ENCODE measurements around the gene HOXA10. TPM values are rescaled to one million over a fixed set of nuclear protein-coding genes. Genes with fewer than 3 reads are reported as not detected.

HOXA10 gene
- total RNA-seq, 2 experiments from 2014 or later, result not detected

- no peak for DNase-seq
- H3K36me3 Mint-ChIP-seq (ENCODE audit: low read depth), result no peaks in the 10 kb centered on the region
- peaks cover 81% of the 10 kb centered on the region for H3K27me3 Mint-ChIP-seq (ENCODE audit: low read depth)
- no peak overlapping the region for H3K27ac Mint-ChIP-seq
- intact Hi-C loops (cut with micrococcal nuclease), result loop anchor here (2.0 to 10.0 kb wide), 5 partner anchors 295 to 1069 kb away; partner anchors contain the start of genes SKAP2 and SNX10
- peaks cover 42% of the 10 kb centered on the region for H3K4me1 Mint-ChIP-seq (ENCODE audit: low read depth)
- H3K4me3 Mint-ChIP-seq, result peak overlapping the region; percentile 38
- no peaks in the 10 kb centered on the region for H3K9me3 Mint-ChIP-seq
- CTCF ChIA-PET, result interaction anchor here (0.8 to 1.6 kb wide), 9 partner anchors 8 to 476 kb away, joined by 3 to 5 read pairs (median 4); no protein-coding TSS in a partner anchor
Observed at GRCh38 chr7:27159266-27160144, 14.6 kb downstream of the HOXA10 start.

- H3K4me3 Mint-ChIP-seq, result no peak overlapping the region
- DNase-seq, result no peak
Observed at GRCh38 chr7:27158436-27159265, 15.5 kb downstream of the HOXA10 start.

GRCh38 chr7:27157702-27158431 is 16.3 kb downstream of the HOXA10 start:
- H3K9me3 Mint-ChIP-seq, result no peaks in the 10 kb centered on the region
- H3K27ac Mint-ChIP-seq, result peak overlapping the region; percentile 72
- no peak overlapping the region for H3K4me3 Mint-ChIP-seq
- intact Hi-C loops (cut with micrococcal nuclease), result loop anchor here (10.0 kb wide), 1 partner anchor 863 kb away; the partner anchor contains the start of gene SNX10
- no peak for DNase-seq
- peaks cover 80% of the 10 kb centered on the region for H3K27me3 Mint-ChIP-seq (ENCODE audit: low read depth)
- H3K36me3 Mint-ChIP-seq (ENCODE audit: low read depth), result no peaks in the 10 kb centered on the region
- CTCF ChIA-PET, result interaction anchor here (0.6 to 1.5 kb wide), 4 partner anchors 9 to 298 kb away, joined by 3 to 5 read pairs (median 4); no protein-coding TSS in a partner anchor
- H3K4me1 Mint-ChIP-seq (ENCODE audit: low read depth), result peaks cover 43% of the 10 kb centered on the region

More at GRCh38 chr7:27158436-27159265, 15.5 kb downstream of the HOXA10 start:
- Mint-ChIP-seq H3K27me3 (ENCODE audit: low read depth) (peaks cover 81% of the 10 kb centered on the region), H3K36me3 (ENCODE audit: low read depth) (no peaks in the 10 kb centered on the region), H3K27ac (no peak overlapping the region), H3K9me3 (no peaks in the 10 kb centered on the region), H3K4me1 (ENCODE audit: low read depth) (peaks cover 44% of the 10 kb centered on the region)
- CTCF ChIA-PET, result interaction anchor here (1.1 to 1.6 kb wide), 7 partner anchors 9 to 475 kb away, joined by 3 to 5 read pairs (median 4); no protein-coding TSS in a partner anchor
- intact Hi-C loops (cut with micrococcal nuclease), result loop anchor here (10.0 kb wide), 1 partner anchor 864 kb away; the partner anchor contains the start of gene SNX10

- Mint-ChIP-seq H3K4me1 (ENCODE audit: low read depth) (peaks cover 43% of the 10 kb centered on the region), H3K27ac (no peak overlapping the region), H3K9me3 (no peaks in the 10 kb centered on the region), H3K27me3 (ENCODE audit: low read depth) (peaks cover 85% of the 10 kb centered on the region), H3K36me3 (ENCODE audit: low read depth) (no peaks in the 10 kb centered on the region), H3K4me3 (peak overlapping the region; percentile 6)
- DNase-seq, result no peak
- intact Hi-C loops (cut with micrococcal nuclease), result loop anchor here (1.0 to 10.0 kb wide), 2 partner anchors 9 to 862 kb away; partner anchors contain the start of gene SNX10
- CTCF ChIA-PET, result interaction anchor here (0.6 to 1.5 kb wide), 2 partner anchors 9 to 297 kb away, joined by 3 read pairs; no protein-coding TSS in a partner anchor
Observed at GRCh38 chr7:27156916-27157701, 17.0 kb downstream of the HOXA10 start.

- Mint-ChIP-seq H3K9me3 (no peaks in the 10 kb centered on the region), H3K4me1 (ENCODE audit: low read depth) (peaks cover 47% of the 10 kb centered on the region), H3K27ac (no peak within 1 kb of the TSS), H3K36me3 (ENCODE audit: low read depth) (no peaks in the 10 kb centered on the region), H3K4me3 (peak within 1 kb of the TSS; percentile 49), H3K27me3 (ENCODE audit: low read depth) (peaks cover 85% of the 10 kb centered on the region)
- no peak for DNase-seq
- intact Hi-C loops (cut with micrococcal nuclease), result loop anchor here (1.0 to 10.0 kb wide), 2 partner anchors 10 to 862 kb away; partner anchors contain the start of gene SNX10
- CTCF ChIA-PET, result interaction anchor here (1.5 kb wide), 1 partner anchor 8 kb away, joined by 3 read pairs; no protein-coding TSS in a partner anchor
Observed at GRCh38 chr7:27156508-27156898, 17.6 kb downstream of the HOXA10 start, which contains the start of gene HOXA7. Gene HOXA7, minus strand, starts transcription at chr7:27156675. Its CDS starts 130 bp downstream, at chr7:27156545.

GRCh38 chr7:27155816-27156507 is 18.2 kb downstream of the HOXA10 start:
- H3K4me1 Mint-ChIP-seq (ENCODE audit: low read depth), result peaks cover 49% of the 10 kb centered on the region

GRCh38 chr7:27154901-27155815 is 19.0 kb downstream of the HOXA10 start:
- intact Hi-C loops (cut with micrococcal nuclease), result loop anchor here (5.0 to 10.0 kb wide), 4 partner anchors 32 to 1293 kb away; partner anchors contain the start of genes EVX1, HOXA11 and SNX10
- CTCF ChIA-PET, result interaction anchor here (1.0 kb wide), 2 partner anchors 17 to 24 kb away, joined by 3 read pairs; no protein-coding TSS in a partner anchor
- peak; percentile 52 for DNase-seq
- Mint-ChIP-seq H3K27me3 (ENCODE audit: low read depth) (peaks cover 92% of the 10 kb centered on the region), H3K27ac (peak overlapping the region; percentile 41), H3K4me3 (peak overlapping the region; percentile 49), H3K4me1 (ENCODE audit: low read depth) (peaks cover 50% of the 10 kb centered on the region), H3K9me3 (no peaks in the 10 kb centered on the region), H3K36me3 (ENCODE audit: low read depth) (no peaks in the 10 kb centered on the region)

More at GRCh38 chr7:27155816-27156507, 18.2 kb downstream of the HOXA10 start:
- peak overlapping the region; percentile 45 for H3K4me3 Mint-ChIP-seq
- no peak for DNase-seq
- H3K9me3 Mint-ChIP-seq, result no peaks in the 10 kb centered on the region
- no peaks in the 10 kb centered on the region for H3K36me3 Mint-ChIP-seq (ENCODE audit: low read depth)
- H3K27ac Mint-ChIP-seq, result no peak overlapping the region
- intact Hi-C loops (cut with micrococcal nuclease), result loop anchor here (1.0 to 10.0 kb wide), 2 partner anchors 10 to 861 kb away; partner anchors contain the start of gene SNX10
- H3K27me3 Mint-ChIP-seq (ENCODE audit: low read depth), result peaks cover 88% of the 10 kb centered on the region
- CTCF ChIA-PET, result interaction anchor here (1.5 kb wide), 1 partner anchor 7 kb away, joined by 3 read pairs; no protein-coding TSS in a partner anchor

- H3K27me3 Mint-ChIP-seq (ENCODE audit: low read depth), result peaks cover 90% of the 10 kb centered on the region
- H3K4me3 Mint-ChIP-seq, result no peak overlapping the region
- no peak for DNase-seq
- intact Hi-C loops (cut with micrococcal nuclease), result loop anchor here (5.0 to 10.0 kb wide), 4 partner anchors 33 to 1292 kb away; partner anchors contain the start of genes EVX1, HOXA11 and SNX10
- no peaks in the 10 kb centered on the region for H3K9me3 Mint-ChIP-seq
- CTCF ChIA-PET, result interaction anchor here (0.9 to 1.6 kb wide), 4 partner anchors 17 to 467 kb away, joined by 3 read pairs; no protein-coding TSS in a partner anchor
- H3K4me1 Mint-ChIP-seq (ENCODE audit: low read depth), result peaks cover 43% of the 10 kb centered on the region
- peak overlapping the region; percentile 41 for H3K27ac Mint-ChIP-seq
- H3K36me3 Mint-ChIP-seq (ENCODE audit: low read depth), result no peaks in the 10 kb centered on the region
Observed at GRCh38 chr7:27154369-27154768, 19.8 kb downstream of the HOXA10 start.

- CTCF ChIA-PET, result interaction anchor here (0.9 to 1.6 kb wide), 2 partner anchors 43 to 466 kb away, joined by 3 read pairs; no protein-coding TSS in a partner anchor
Observed at GRCh38 chr7:27153526-27153925, 20.6 kb downstream of the HOXA10 start.

More at GRCh38 chr7:27153526-27153925, 20.6 kb downstream of the HOXA10 start:
- peaks cover 88% of the 10 kb centered on the region for H3K27me3 Mint-ChIP-seq (ENCODE audit: low read depth)
- peaks cover 43% of the 10 kb centered on the region for H3K4me1 Mint-ChIP-seq (ENCODE audit: low read depth)
- H3K27ac Mint-ChIP-seq, result no peak overlapping the region
- H3K4me3 Mint-ChIP-seq, result no peak overlapping the region
- no peaks in the 10 kb centered on the region for H3K36me3 Mint-ChIP-seq (ENCODE audit: low read depth)
- intact Hi-C loops (cut with micrococcal nuclease), result loop anchor here (5.0 to 10.0 kb wide), 4 partner anchors 34 to 1291 kb away; partner anchors contain the start of genes EVX1, HOXA11 and SNX10
- no peak for DNase-seq
- no peaks in the 10 kb centered on the region for H3K9me3 Mint-ChIP-seq

Measured in activated naive CD4-positive, alpha-beta T cell treated with anti-CD3 and anti-CD28 coated beads for 36 hours (primary cell).